Testis (tissue), 2 donors: Measurements from ENCODE around the gene MPL.

Experiments
- POLR2A ChIP-seq: fragments of 450-650 bp; IDR thresholded peaks from one replicate; pipeline ENCODE4 v1.6.1; 2017; ENCODE audit warnings: antibody characterized with exemption, mild to moderate bottlenecking, moderate library complexity
- TF ChIP-seq, protein P1 (sequence below), 3 experiments: fragments of 450-650 bp in 2 of 3; fragments of 200-600 bp in 1 of 3; sonication (generic) in 1 of 3; IDR thresholded peaks; one replicate each; pipeline ENCODE4 v1.5.1; 2016 to 2019; ENCODE audit warnings: antibody characterized with exemption in 3 of 3, mild to moderate bottlenecking in 2 of 3, moderate library complexity in 1 of 3

DNA sequence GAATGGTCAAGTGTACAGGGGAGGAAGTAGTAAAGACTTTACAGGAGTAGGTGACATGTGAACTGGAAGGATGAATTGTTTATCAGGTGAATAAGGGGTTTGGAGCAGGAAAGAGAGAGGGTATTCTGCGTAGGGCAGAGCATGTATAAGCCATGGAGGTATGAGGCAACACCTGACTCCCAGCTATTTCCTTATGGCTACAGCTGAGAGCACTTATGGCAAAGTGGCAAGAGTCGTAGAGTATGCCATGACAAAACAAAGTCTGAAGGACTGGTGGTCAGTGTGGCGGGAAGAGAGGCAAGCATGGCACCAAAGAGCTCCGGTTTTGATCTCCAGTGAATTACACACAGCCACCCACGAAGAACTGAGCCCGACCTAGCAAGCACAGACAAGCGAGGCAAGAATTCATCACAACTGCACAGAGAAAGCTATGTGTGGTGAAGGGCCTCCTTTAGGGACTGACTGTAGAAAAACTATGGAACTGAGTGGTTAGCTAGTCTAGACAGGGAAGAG is 39.2 kb downstream of the MPL start:
- TF ChIP-seq, protein P1, sequence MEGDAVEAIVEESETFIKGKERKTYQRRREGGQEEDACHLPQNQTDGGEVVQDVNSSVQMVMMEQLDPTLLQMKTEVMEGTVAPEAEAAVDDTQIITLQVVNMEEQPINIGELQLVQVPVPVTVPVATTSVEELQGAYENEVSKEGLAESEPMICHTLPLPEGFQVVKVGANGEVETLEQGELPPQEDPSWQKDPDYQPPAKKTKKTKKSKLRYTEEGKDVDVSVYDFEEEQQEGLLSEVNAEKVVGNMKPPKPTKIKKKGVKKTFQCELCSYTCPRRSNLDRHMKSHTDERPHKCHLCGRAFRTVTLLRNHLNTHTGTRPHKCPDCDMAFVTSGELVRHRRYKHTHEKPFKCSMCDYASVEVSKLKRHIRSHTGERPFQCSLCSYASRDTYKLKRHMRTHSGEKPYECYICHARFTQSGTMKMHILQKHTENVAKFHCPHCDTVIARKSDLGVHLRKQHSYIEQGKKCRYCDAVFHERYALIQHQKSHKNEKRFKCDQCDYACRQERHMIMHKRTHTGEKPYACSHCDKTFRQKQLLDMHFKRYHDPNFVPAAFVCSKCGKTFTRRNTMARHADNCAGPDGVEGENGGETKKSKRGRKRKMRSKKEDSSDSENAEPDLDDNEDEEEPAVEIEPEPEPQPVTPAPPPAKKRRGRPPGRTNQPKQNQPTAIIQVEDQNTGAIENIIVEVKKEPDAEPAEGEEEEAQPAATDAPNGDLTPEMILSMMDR (IDR thresholded peaks at IDR 0.05) = no peak
- no peak for TF ChIP-seq POLR2A
